Dermis microvascular lymphatic vessel endothelial cell (primary cell): ENCODE results near the gene NPM3. TPM values are rescaled to one million over a fixed set of nuclear protein-coding genes. Genes with fewer than 3 reads are reported as not detected.
"Not testable (repeated sequence)": the region's sequence is repeated elsewhere in the genome, so short reads cannot be mapped to it uniquely, and the experiment has no call there.

Experiments
- DNase-seq, 2 donors: peaks; one replicate each; pipeline versions ENCODE4 v3.0.0 to v3.0.0-alpha.2; 2010; ENCODE audit warnings: low read depth in 2 of 2
- total RNA-seq: library from RNA; depleted of rRNA; stranded (reverse); fragments of >200 nt; gene quantifications from 2 replicates; pipeline ENCODE4 v1.2.1, GENCODE V29; 2014

NPM3 gene
- total RNA-seq, 1 donor from 2014 or later, result 127 TPM

GRCh38 chr10:101807158-101807557 lies 23.9 kb upstream of the NPM3 start:
- DNase-seq, result no peak

- DNase-seq, result no peak
Observed at GRCh38 chr10:101803511-101803910, 20.3 kb upstream of the NPM3 start.

- no peak for DNase-seq
Observed at GRCh38 chr10:101797403-101798059, 14.3 kb upstream of the NPM3 start.

- DNase-seq, result no peak
Observed at GRCh38 chr10:101793526-101793925, 10.3 kb upstream of the NPM3 start.

- DNase-seq, result no peak
Observed at GRCh38 chr10:101789686-101790085, 6.4 kb upstream of the NPM3 start.

- not testable (repeated sequence) for DNase-seq
Observed at GRCh38 chr10:101789231-101789630, 6.0 kb upstream of the NPM3 start.

- DNase-seq, result no peak
Observed at GRCh38 chr10:101785801-101786200, 2.6 kb upstream of the NPM3 start.

GRCh38 chr10:101784558-101784957 lies 1.3 kb upstream of the NPM3 start:
- no peak for DNase-seq

- DNase-seq, result peak in 1 of 2 donors; percentile 5
Observed at GRCh38 chr10:101783736-101784118, 481 bp upstream of the NPM3 start.

- no peak for DNase-seq
Observed at GRCh38 chr10:101781984-101782810, 1.0 kb downstream of the NPM3 start.

- no peak for DNase-seq
Observed at GRCh38 chr10:101781655-101781983, 1.6 kb downstream of the NPM3 start.

GRCh38 chr10:101780818-101781654 lies 2.2 kb downstream of the NPM3 start:
- DNase-seq, result peak; percentile 26 to 59

- no peak for DNase-seq
Observed at GRCh38 chr10:101780187-101780817, 2.9 kb downstream of the NPM3 start.

- peak; percentile 38 to 71 for DNase-seq
Observed at GRCh38 chr10:101779544-101780186, 3.6 kb downstream of the NPM3 start.

- DNase-seq, result peak; percentile 6 to 51
Observed at GRCh38 chr10:101778781-101779543, 4.3 kb downstream of the NPM3 start.

GRCh38 chr10:101778151-101778780 lies 5.0 kb downstream of the NPM3 start:
- no peak for DNase-seq

GRCh38 chr10:101777619-101778145 lies 5.6 kb downstream of the NPM3 start:
- no peak for DNase-seq

- no peak for DNase-seq
Observed at GRCh38 chr10:101776161-101776817, 7.0 kb downstream of the NPM3 start.
